Measurements from ENCODE around the gene RBM4B.
A peak's percentile ranks its signal among the peaks of the same experiment; 100 is the strongest.
"Not testable (repeated sequence)": the region's sequence is repeated elsewhere in the genome, so short reads cannot be mapped to it uniquely, and the experiment has no call there.

RBM4B gene

GRCh38 chr11:66677599-66678375 lies at the start of gene RBM4B:
Gene RBM4B, minus strand, starts transcription at chr11:66677887. Its CDS starts 808 bp downstream, at chr11:66677079.
- DNase-seq = peak; percentile 97

GRCh38 chr11:66725647-66726046 lies 48.0 kb upstream of the RBM4B start:
- no peak for DNase-seq

GRCh38 chr11:66725114-66725513 lies 47.4 kb upstream of the RBM4B start:
- no peak for DNase-seq

- not testable (repeated sequence) for DNase-seq
These were observed 46.5 kb upstream of the RBM4B start for GRCh38 chr11:66724167-66724566.

GRCh38 chr11:66723693-66724092 lies 46.0 kb upstream of the RBM4B start:
- DNase-seq = no peak

- no peak for DNase-seq
These were observed 45.3 kb upstream of the RBM4B start for GRCh38 chr11:66722745-66723651.

GRCh38 chr11:66721939-66722338 lies 44.3 kb upstream of the RBM4B start:
- DNase-seq = no peak

- no peak for DNase-seq
These were observed 43.3 kb upstream of the RBM4B start for GRCh38 chr11:66720899-66721470.

GRCh38 chr11:66720223-66720898 lies 42.7 kb upstream of the RBM4B start:
- DNase-seq = peak; percentile 95

GRCh38 chr11:66719111-66719872 lies 41.6 kb upstream of the RBM4B start:
- no peak for DNase-seq

- no peak for DNase-seq
These were observed 40.8 kb upstream of the RBM4B start for GRCh38 chr11:66718320-66718971.

GRCh38 chr11:66717925-66718319 lies 40.2 kb upstream of the RBM4B start:
- DNase-seq = no peak

- no peak for DNase-seq
These were observed 39.3 kb upstream of the RBM4B start for GRCh38 chr11:66716996-66717395.

GRCh38 chr11:66715346-66716085 lies 37.8 kb upstream of the RBM4B start:
- DNase-seq = no peak

GRCh38 chr11:66713746-66714480 lies 36.2 kb upstream of the RBM4B start:
- no peak for DNase-seq

- no peak for DNase-seq
These were observed 32.8 kb upstream of the RBM4B start for GRCh38 chr11:66710384-66710930.

- no peak for DNase-seq
These were observed 31.0 kb upstream of the RBM4B start for GRCh38 chr11:66708701-66709100.

GRCh38 chr11:66708094-66708493 lies 30.4 kb upstream of the RBM4B start:
- no peak for DNase-seq

GRCh38 chr11:66707486-66707885 lies 29.8 kb upstream of the RBM4B start:
- no peak for DNase-seq

- no peak for DNase-seq
These were observed 29.3 kb upstream of the RBM4B start for GRCh38 chr11:66706989-66707388.

Measured in NCI-H345 (cell line).